Small intestine (tissue), 7 donors: ENCODE measurements around the gene RHOH. TPM values are rescaled to one million over a fixed set of nuclear protein-coding genes. Genes with fewer than 3 reads are reported as not detected.

Source experiments
- DNase-seq, 2 donors: peaks; one replicate each; pipeline versions ENCODE4 v3.0.0 to v3.0.0-alpha.2; 2013
- FAIRE-seq: peaks from 2 replicates; lab custom pipeline; 2012; peaks lifted over from hg19 to GRCh38; lab: Jason Lieb, UNC
- H3K27ac ChIP-seq, 3 donors: one replicate each; pipeline ENCODE4 v1.5.1; 2013; ENCODE audit warnings: low read length in 2 of 3, mild to moderate bottlenecking in 2 of 3, control low read depth in 1 of 3, inconsistent platforms in 1 of 3, low read depth in 1 of 3, moderate library complexity in 1 of 3
- H3K27me3 ChIP-seq, 3 donors: one replicate each; pipeline ENCODE4 v1.6.1; 2013; ENCODE audit warnings: low read length in 3 of 3, inconsistent platforms in 1 of 3; ENCODE audit not compliant: control insufficient read depth in 3 of 3, insufficient read depth in 3 of 3
- H3K36me3 ChIP-seq, 3 donors: one replicate each; pipeline ENCODE4 v1.6.1; 2013; ENCODE audit warnings: low read length in 3 of 3, inconsistent platforms in 1 of 3, low read depth in 1 of 3, mild to moderate bottlenecking in 1 of 3, moderate library complexity in 1 of 3; ENCODE audit not compliant: control insufficient read depth in 3 of 3, insufficient read depth in 2 of 3
- H3K4me1 ChIP-seq, 3 donors: one replicate each; pipeline ENCODE4 v1.6.1; 2013; ENCODE audit warnings: low read length in 2 of 3, inconsistent platforms in 1 of 3, low read depth in 1 of 3, mild to moderate bottlenecking in 1 of 3, moderate library complexity in 1 of 3; ENCODE audit not compliant: control insufficient read depth in 3 of 3, insufficient read depth in 2 of 3
- H3K4me3 ChIP-seq, 3 donors: one replicate each; pipeline ENCODE4 v1.5.1; 2013; ENCODE audit warnings: low read length in 3 of 3, control low read depth in 1 of 3, inconsistent platforms in 1 of 3, low read depth in 1 of 3, mild to moderate bottlenecking in 1 of 3, moderate library complexity in 1 of 3
- H3K9me3 ChIP-seq, 2 donors: one replicate each; pipeline ENCODE4 v1.6.1; 2013; ENCODE audit warnings: low read depth in 1 of 2, low read length in 1 of 2; ENCODE audit not compliant: control insufficient read depth in 2 of 2, insufficient read depth in 1 of 2
- WGBS, 3 donors: extraction: QIAGEN DNeasy Blood & Tissue Kit; methylation state at CpG; one replicate each; pipeline ENCODE4 v1.1.7; 2013; 5-methylcytosine and 5-hydroxymethylcytosine counted together
- polyA plus RNA-seq, 4 donors: library from polyadenylated mRNA; stranded (reverse) in 3 of 4; unstranded in 1 of 4; fragments of 200-250 nt in 3 of 4; fragments of 120-200 nt in 1 of 4; gene quantifications; one replicate each; pipeline versions ENCODE4 v1.2.1 to v1.2.3, GENCODE V29; 2013
- donor health status: healthy with polysubstance abuse.
- donor health status: control.
- donor health status: control.
- donor health status: Bipolar disorder and iron deficiency.
- donor health status: healthy.

Gene RHOH
- polyA plus RNA-seq, 4 donors, result 2.9 to 11.6 (median 3.7) TPM

- no peak for FAIRE-seq
- H3K27ac ChIP-seq, result no peak overlapping the region
- 90 to 96% (median 95%) methylated on average over 1 of the region's 1 CpG for WGBS, 3 donors
- H3K36me3 ChIP-seq, result peaks cover 2 to 12% (median 3%) of the 10 kb centered on the region in 3 donors
- DNase-seq, result no peak
- no peaks in the 10 kb centered on the region for H3K4me1 ChIP-seq
- no peaks in the 10 kb centered on the region for H3K27me3 ChIP-seq
- H3K4me3 ChIP-seq, result no peak overlapping the region
- peaks cover 0 to 5% of the 10 kb centered on the region in 2 donors for H3K9me3 ChIP-seq
Measured at GRCh38 chr4:40165916-40166315, 30.9 kb upstream of the RHOH start.

GRCh38 chr4:40168070-40168469 lies 28.8 kb upstream of the RHOH start:
- Histone ChIP-seq H3K4me3 (no peak overlapping the region), H3K27ac (no peak overlapping the region), H3K36me3 (peaks cover 0 to 6% (median 2%) of the 10 kb centered on the region in 3 donors), H3K27me3 (no peaks in the 10 kb centered on the region), H3K9me3 (peaks cover 0 to 2% of the 10 kb centered on the region in 2 donors), H3K4me1 (no peaks in the 10 kb centered on the region)
- no peak for DNase-seq
- no peak for FAIRE-seq

GRCh38 chr4:40170588-40170987 lies 26.2 kb upstream of the RHOH start:
- DNase-seq (peak in 1 of 2 donors; percentile 40), FAIRE-seq (no peak)
- no peaks in the 10 kb centered on the region for H3K4me1 ChIP-seq
- H3K27me3 ChIP-seq, result no peaks in the 10 kb centered on the region
- no peak overlapping the region for H3K4me3 ChIP-seq
- H3K9me3 ChIP-seq, result peaks cover 0 to 2% of the 10 kb centered on the region in 2 donors
- no peak overlapping the region for H3K27ac ChIP-seq
- peaks cover 0 to 3% (median 2%) of the 10 kb centered on the region in 3 donors for H3K36me3 ChIP-seq

- no peak overlapping the region for H3K27ac ChIP-seq
- H3K27me3 ChIP-seq, result peaks cover 0 to under 1% (median 0%) of the 10 kb centered on the region in 3 donors
- H3K36me3 ChIP-seq, result peaks cover 0 to 3% (median 2%) of the 10 kb centered on the region in 3 donors
- 49 to 65% (median 50%) methylated on average over 4 of the region's 4 CpGs for WGBS, 3 donors
- FAIRE-seq (no peak), DNase-seq (no peak)
- H3K9me3 ChIP-seq, result peaks cover 0 to 2% of the 10 kb centered on the region in 2 donors
- H3K4me3 ChIP-seq, result no peak overlapping the region
- H3K4me1 ChIP-seq, result no peaks in the 10 kb centered on the region
Measured at GRCh38 chr4:40173470-40173875, 23.4 kb upstream of the RHOH start.

- H3K27ac ChIP-seq, result no peak overlapping the region
- no peak overlapping the region for H3K4me3 ChIP-seq
- H3K36me3 ChIP-seq, result no peaks in the 10 kb centered on the region
- H3K9me3 ChIP-seq, result no peaks in the 10 kb centered on the region
- WGBS, 3 donors, result 29 to 56% (median 49%) methylated on average over 10 of the region's 10 CpGs
- H3K4me1 ChIP-seq, result no peaks in the 10 kb centered on the region
- DNase-seq (no peak), FAIRE-seq (no peak)
- peaks cover 0 to 4% (median 0%) of the 10 kb centered on the region in 3 donors for H3K27me3 ChIP-seq
Measured at GRCh38 chr4:40176602-40177001, 20.2 kb upstream of the RHOH start.

GRCh38 chr4:40177591-40177990 lies 19.2 kb upstream of the RHOH start:
- H3K27ac ChIP-seq, result no peak overlapping the region
- H3K27me3 ChIP-seq, result peaks cover 0 to 4% (median 0%) of the 10 kb centered on the region in 3 donors
- no peaks in the 10 kb centered on the region for H3K36me3 ChIP-seq
- H3K4me1 ChIP-seq, result no peaks in the 10 kb centered on the region
- DNase-seq (no peak), FAIRE-seq (no peak)
- no peaks in the 10 kb centered on the region for H3K9me3 ChIP-seq
- no peak overlapping the region for H3K4me3 ChIP-seq
- WGBS, 3 donors, result 73 to 83% (median 81%) methylated on average over 2 of the region's 2 CpGs

GRCh38 chr4:40178672-40179071 lies 18.2 kb upstream of the RHOH start:
- H3K36me3 ChIP-seq, result no peaks in the 10 kb centered on the region
- no peak overlapping the region for H3K4me3 ChIP-seq
- FAIRE-seq, result no peak
- no peaks in the 10 kb centered on the region for H3K4me1 ChIP-seq
- no peak for DNase-seq
- 53 to 58% (median 55%) methylated on average over 5 of the region's 5 CpGs for WGBS, 3 donors
- H3K9me3 ChIP-seq, result no peaks in the 10 kb centered on the region
- peaks cover 0 to 4% (median 0%) of the 10 kb centered on the region in 3 donors for H3K27me3 ChIP-seq
- no peak overlapping the region for H3K27ac ChIP-seq

- H3K9me3 ChIP-seq, result no peaks in the 10 kb centered on the region
- H3K27ac ChIP-seq, result no peak overlapping the region
- no peaks in the 10 kb centered on the region for H3K4me1 ChIP-seq
- H3K27me3 ChIP-seq, result peaks cover 0 to 4% (median 0%) of the 10 kb centered on the region in 3 donors
- H3K4me3 ChIP-seq, result no peak overlapping the region
- H3K36me3 ChIP-seq, result no peaks in the 10 kb centered on the region
- 60 to 89% (median 89%) methylated on average over 1 of the region's 1 CpG for WGBS, 3 donors
- DNase-seq (no peak), FAIRE-seq (no peak)
Measured at GRCh38 chr4:40179360-40179759, 17.5 kb upstream of the RHOH start.

GRCh38 chr4:40180356-40180755 lies 16.5 kb upstream of the RHOH start:
- no peak for FAIRE-seq
- Histone ChIP-seq H3K27ac (no peak overlapping the region), H3K27me3 (peaks cover 0 to 4% (median 0%) of the 10 kb centered on the region in 3 donors), H3K4me1 (no peaks in the 10 kb centered on the region), H3K4me3 (no peak overlapping the region), H3K9me3 (no peaks in the 10 kb centered on the region), H3K36me3 (no peaks in the 10 kb centered on the region)
- WGBS, 3 donors, result 12 to 37% (median 22%) methylated on average over 1 of the region's 1 CpG
- no peak for DNase-seq
